HG03064 (cell line): Measurements from ENCODE around the gene CRY1.

Source experiments
- ATAC-seq: cut with Tn5 transposase; IDR thresholded peaks from one replicate; pipeline ENCODE4 v1.9.1; 2021; ENCODE audit warnings: low read depth; ENCODE audit not compliant: unreplicated experiment

Gene CRY1

DNA sequence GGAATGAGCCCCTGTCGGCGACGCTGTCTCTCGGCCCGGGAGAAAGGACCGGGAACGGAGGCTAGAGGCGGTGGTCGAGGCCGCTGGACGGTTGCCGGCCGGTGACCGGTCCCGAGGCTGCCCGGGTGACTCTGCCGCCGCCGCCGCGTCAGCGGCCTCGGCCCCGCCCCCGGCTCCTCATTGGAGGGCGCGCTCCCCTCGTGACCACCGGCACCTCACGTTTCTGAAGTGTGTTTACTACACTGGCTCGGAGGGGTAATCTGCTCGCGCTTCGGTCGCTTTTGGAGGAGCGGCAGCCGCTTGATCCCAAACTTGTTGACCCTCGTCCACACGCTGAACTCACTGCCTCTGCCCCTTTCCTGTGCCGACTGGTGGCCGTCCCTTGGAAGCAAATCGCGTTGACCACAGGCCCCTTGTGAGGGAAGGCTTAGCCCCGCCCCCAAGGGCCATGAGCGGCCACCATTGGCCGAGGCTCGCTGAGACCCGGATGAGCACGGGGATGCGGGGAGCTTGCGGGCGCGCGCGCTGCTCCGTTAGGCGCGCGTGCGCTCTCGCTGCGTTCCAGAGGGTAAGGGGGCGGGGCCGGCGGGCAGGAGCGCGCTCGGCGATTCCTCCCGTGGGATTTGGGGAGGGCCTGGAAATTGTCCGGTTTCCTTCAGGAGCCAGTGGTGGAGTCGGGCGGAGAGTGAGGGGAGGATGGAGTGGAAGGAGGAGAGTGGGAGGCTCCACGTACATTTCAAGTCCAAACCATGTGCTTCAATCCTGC lies at the start of gene CRY1:
TSS of gene CRY1 (minus strand) at position 133 of the 766 bp plus-strand sequence. CDS start 588 bp downstream, outside the sequence.
- peak; percentile 89 for ATAC-seq

DNA sequence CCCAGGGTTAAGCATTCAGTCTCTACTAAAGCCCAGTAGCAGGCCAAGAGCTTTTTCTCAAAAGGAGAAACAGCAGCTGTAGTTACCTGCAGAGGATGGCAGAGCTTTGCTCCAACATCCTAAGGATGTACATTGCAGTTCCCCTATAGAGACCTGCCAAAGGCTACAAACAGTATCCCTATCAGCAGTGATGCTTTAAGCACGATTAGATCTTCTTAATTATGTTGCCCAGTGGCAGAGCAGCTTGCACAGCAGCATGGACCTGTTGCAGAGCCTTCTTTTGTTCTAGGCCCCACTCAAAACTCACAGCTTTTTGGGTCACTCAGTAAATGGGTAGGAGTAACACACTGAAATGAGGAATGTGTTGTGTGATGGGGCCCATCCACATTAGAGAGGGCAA lies 46.4 kb upstream of the CRY1 start:
- ATAC-seq, result no peak

GRCh38 chr12:107138990-107139389 lies 45.6 kb upstream of the CRY1 start:
- ATAC-seq, result no peak

GRCh38 chr12:107135177-107135576 lies 41.8 kb upstream of the CRY1 start:
- no peak for ATAC-seq

DNA sequence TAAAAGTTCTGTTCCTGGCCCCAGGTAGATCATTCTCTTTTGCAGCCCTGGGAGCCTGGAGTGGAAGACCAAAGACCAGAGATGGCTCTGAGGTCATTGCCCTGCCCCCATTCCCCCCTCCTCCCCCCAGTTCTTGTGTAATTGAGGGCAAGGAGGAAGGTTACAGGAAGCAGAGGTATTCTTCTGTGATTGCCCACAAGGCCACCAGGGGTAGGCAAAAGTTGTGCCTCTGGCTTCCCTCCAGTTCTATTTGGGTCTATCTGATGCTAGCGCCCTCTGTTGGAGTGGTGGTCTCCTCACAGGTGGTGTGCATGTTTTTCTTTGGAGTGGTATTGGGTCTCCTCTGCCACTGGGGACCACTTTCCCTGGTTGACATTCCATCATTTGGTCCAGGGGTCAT lies 41.2 kb upstream of the CRY1 start:
- ATAC-seq, result no peak

DNA sequence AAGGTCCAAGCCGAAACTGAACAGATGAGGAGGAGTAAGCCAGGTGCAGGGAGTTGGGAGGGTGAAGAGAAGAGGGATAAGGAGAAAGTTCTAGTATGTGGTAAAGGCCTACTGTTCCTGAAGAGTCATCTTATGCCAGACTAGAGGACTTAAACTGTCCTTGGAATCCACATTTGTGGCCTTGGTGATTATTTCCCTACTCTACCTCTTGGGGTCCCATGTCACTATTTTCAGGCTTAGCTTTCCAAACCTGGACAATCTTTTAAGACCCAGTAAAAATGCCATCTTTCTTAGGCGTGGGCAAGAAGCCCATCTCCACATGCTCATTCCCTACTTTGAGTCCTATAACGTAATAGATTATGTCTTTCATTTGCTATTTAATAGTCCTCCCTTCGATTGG lies 40.1 kb upstream of the CRY1 start:
- ATAC-seq, result no peak

DNA sequence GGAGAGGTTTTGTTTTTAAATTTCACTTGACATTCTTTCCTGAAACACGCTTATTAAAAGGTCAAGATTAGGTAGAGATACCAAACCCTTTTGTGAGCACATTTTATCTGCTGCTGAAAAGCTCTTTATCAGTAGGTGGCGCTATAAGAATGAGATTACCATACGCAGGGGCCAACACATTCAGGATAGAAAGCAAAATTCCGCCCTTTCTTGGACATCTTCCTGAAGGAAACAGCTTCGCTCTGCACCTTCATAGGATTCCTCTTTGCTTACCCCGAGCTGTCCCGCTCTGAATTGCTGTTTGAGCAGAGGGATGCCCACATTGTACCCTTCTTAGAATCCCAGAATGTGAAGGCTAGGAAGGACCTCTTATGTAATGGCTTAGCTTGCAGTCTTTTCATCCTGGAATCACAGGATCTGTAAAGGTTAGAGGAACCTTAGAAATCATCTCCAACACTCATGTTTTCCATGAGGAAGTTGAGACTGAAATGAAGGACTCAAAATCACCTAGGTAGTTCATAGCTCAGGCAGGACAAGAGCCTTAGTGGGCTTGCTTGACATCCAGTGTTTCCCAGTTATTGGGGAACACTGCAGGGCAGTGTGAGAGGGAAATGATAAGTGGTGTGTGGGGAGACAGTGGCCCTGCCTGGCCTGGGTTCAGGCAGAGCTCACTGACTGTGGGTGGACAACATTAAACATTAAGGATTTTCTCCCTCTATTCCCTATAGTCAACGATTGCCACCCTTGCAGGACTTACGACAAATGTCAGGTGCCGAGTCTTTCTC lies 38.7 kb upstream of the CRY1 start:
- ATAC-seq, result no peak

GRCh38 chr12:107130830-107131611 lies 37.7 kb upstream of the CRY1 start:
- ATAC-seq, result no peak

- no peak for ATAC-seq
Measured at GRCh38 chr12:107129315-107129930, 36.1 kb upstream of the CRY1 start.

DNA sequence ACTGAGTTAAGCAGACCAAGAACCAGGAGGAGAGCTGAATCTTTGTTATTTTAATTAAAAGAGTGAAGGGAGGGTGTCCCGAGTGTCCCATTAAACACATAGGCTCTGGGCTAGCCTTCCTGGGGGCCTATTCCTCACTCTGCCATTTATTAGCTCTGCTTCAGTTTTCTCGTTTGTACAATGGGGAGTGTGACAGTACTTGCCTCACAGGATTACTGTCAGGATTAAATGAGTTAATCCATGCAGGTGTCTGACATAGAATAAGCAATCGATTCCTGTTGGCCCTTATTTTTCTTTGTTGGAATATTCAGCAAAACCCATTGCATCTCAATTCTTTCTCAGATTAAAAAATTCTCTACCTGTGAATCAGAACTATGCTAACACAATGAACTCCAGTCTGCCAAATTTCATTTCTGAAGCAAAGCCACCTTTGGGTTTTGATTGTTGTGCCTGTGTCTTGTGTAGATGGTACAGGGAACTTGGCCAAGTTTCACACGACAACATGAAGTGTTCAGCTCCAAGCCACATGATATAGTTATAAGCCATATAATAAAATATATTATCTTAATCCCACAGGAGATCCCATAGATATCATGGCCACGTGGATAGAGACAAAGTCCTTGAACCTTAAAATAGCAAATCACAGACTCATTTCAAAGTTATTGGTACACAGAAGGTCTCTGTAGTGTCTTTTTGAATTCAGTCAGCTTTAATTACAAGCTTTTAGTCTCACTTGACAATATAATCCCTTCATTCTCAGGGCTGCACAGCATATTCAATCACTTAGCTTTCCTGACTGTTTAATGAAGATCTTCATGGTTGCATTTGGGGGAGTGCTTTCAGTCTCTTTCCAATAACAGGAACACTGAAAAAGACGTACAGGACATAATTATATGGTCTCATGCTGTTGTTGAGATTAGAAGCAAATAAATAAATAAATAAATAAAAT lies 34.4 kb upstream of the CRY1 start:
- ATAC-seq, result no peak

GRCh38 chr12:107126796-107127481 lies 33.6 kb upstream of the CRY1 start:
- ATAC-seq, result no peak

DNA sequence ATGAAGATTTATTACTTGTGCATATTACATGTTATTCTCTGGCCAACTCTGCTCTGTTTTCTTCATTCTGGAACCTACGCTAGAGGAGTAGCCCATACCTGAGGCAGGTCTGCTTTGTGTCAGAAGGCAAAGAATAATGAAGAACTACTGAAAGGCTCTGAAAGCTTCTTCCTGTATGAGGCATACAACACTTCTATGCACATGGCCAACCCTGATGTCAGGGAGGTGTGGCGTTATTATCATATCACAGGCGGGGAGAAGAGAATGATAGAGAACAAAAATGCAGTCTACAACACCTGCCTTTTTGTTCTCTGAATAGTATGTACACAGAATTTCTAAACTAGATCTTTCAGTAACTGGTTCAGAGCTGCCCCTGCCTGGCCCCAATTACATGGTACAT lies 32.5 kb upstream of the CRY1 start:
- no peak for ATAC-seq

DNA sequence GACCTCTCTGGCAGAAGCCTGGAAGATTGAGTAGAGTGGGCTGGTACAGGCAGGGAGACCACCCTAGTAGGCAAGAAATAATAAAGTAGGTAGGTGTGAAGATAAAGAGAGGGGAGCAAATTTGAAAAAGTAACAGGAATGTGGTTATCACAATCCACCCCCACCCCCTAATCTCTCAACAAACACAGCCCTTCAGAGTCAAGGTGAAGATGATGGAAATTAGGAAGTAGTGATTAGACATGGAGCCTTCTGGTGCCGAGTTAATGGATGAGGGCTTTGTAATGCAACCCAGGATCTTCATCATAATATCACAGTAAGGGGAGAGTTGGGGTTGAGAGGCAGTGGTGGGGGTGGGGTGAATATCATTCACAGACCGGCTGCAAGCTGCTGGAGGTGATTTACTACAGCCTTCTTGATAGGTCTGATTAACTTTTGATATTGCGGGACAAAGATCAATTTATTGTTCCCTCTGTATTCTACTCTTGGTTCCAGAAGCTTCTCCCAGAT lies 29.2 kb upstream of the CRY1 start:
- ATAC-seq, result no peak

DNA sequence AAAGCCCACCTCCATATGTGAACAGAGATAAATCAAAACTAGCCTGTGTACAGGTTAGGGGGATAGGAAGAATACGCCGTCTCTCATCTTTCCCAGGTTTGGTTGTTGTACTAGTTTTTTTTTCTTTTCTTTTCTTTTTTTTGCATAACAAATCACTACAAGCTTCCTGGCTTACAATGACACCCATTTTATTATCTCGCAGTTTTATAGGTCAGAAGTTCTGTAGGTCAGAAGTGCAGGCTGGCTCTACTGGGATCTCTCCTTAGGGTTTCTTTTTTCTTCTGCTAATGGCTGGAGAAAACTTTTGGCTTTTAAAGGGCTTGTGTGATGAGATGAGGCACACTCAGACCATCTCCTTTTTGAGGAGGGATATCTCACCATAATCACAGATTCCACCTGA lies 25.7 kb upstream of the CRY1 start:
- no peak for ATAC-seq

- no peak for ATAC-seq
Measured at GRCh38 chr12:107118624-107119023, 25.3 kb upstream of the CRY1 start.

DNA sequence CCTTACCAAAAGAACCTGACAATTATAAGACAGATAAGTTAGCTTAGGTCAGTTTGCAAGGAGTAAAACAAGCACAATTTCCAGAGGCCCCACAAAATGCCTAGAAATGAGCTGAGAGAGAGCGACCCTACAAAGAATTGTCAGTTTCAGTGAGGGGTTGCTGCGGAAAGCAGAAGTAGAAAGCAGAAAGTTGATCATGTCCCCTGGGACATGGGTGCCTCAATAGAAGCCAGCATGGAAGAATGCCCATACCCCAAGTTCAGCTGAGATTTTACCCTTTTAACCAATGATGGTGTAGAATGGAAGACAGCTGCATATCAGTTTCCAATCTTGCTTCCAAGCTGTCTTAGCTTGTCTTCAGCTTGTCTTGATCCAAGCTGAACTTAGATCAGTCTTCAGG lies 21.8 kb upstream of the CRY1 start:
- no peak for ATAC-seq

DNA sequence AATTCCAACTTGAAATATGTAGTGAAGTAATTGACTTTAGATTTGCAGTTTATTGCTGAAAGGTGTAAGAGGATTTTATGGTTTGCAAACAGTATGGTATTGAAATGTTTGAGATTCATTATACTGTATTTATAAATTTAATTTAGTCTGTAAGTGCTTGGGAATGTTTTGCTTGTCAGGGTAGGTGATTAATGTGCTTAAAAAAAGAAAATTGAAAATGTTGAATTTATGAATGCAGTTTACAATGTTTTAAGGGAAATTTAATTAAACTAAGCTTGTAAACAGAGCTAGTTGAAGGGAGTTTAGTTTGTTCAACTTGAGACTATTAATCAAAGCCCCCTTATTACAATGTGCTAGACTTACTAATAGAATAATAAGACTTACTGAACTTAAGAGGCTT lies 18.0 kb upstream of the CRY1 start:
- no peak for ATAC-seq

- ATAC-seq, result no peak
Measured at GRCh38 chr12:107109726-107110719, 16.7 kb upstream of the CRY1 start.
